Sigmoid colon (tissue), 7 donors: ENCODE measurements around the gene NFKB1. TPM values are rescaled to one million over a fixed set of nuclear protein-coding genes. Genes with fewer than 3 reads are reported as not detected.
A peak's percentile ranks its signal among the peaks of the same experiment; 100 is the strongest.
"Not testable (repeated sequence)": the region's sequence is repeated elsewhere in the genome, so short reads cannot be mapped to it uniquely, and the experiment has no call there.

ENCODE experiments used
- DNase-seq: peaks from one replicate; pipeline ENCODE4 v3.0.0-alpha.2; 2019
- H3K27ac ChIP-seq, 4 donors: fragments of 200-600 bp; sonication (generic); one replicate each; pipeline ENCODE4 v1.5.1; 2016 to 2019; ENCODE audit warnings: mild to moderate bottlenecking in 1 of 4
- H3K27me3 ChIP-seq, 3 donors: fragments of 200-600 bp; sonication (generic); one replicate each; pipeline ENCODE4 v1.5.1; 2019; ENCODE audit warnings: mild to moderate bottlenecking in 1 of 3
- H3K36me3 ChIP-seq, 4 donors: fragments of 200-600 bp; sonication (generic); one replicate each; pipeline ENCODE4 v1.5.1; 2016 to 2019
- H3K4me1 ChIP-seq, 4 donors: fragments of 200-600 bp; sonication (generic); one replicate each; pipeline ENCODE4 v1.5.1; 2017 to 2019
- H3K4me3 ChIP-seq, 4 donors: fragments of 200-600 bp; sonication (generic); one replicate each; pipeline ENCODE4 v1.5.1; 2017 to 2019; ENCODE audit warnings: mild to moderate bottlenecking in 2 of 4, moderate library complexity in 1 of 4
- H3K9me3 ChIP-seq, 4 donors: fragments of 200-600 bp in 3 of 4; sonication (generic) in 3 of 4; one replicate each; pipeline versions ENCODE4 v1.5.1 to v1.6.1; 2013 to 2019
- EP300 ChIP-seq, 4 donors: sonication (generic); formaldehyde crosslinking; IDR thresholded peaks; one replicate each; pipeline ENCODE4 v1.6.1; 2017; ENCODE audit warnings: antibody characterized with exemption in 4 of 4
- POLR2A ChIP-seq, 2 donors: fragments of 450-650 bp; IDR thresholded peaks; one replicate each; pipeline ENCODE4 v1.6.1; 2016; ENCODE audit warnings: antibody characterized with exemption in 2 of 2, mild to moderate bottlenecking in 2 of 2, moderate library complexity in 2 of 2
- POLR2AphosphoS5 ChIP-seq, 4 donors: sonication (generic); formaldehyde crosslinking; IDR thresholded peaks; one replicate each; pipeline ENCODE4 v1.6.1; 2017; ENCODE audit warnings: antibody characterized with exemption in 4 of 4
- WGBS, 2 donors: extraction: QIAGEN DNeasy Blood & Tissue Kit; methylation state at CpG; one replicate each; pipeline ENCODE4 v1.1.7; 2013; 5-methylcytosine and 5-hydroxymethylcytosine counted together
- intact Hi-C: fragments of 100-400 bp; cut with DNase I; formaldehyde crosslinking; loops from one replicate; pipeline ENCODE4 v1.15.1; 2023
- polyA plus RNA-seq, 3 donors: library from polyadenylated mRNA; stranded (reverse); fragments of 200-250 nt; gene quantifications; one replicate each; pipeline ENCODE4 v1.2.3, GENCODE V29; 2013
- total RNA-seq, 4 donors: library from RNA; depleted of rRNA; stranded (reverse); fragments of >200 nt; gene quantifications; one replicate each; pipeline ENCODE4 v1.1.0, GENCODE V29; 2016
- TF ChIP-seq, protein P1 (sequence below), 4 experiments: fragments of 450-650 bp in 3 of 4; fragments of 200-600 bp in 1 of 4; IDR thresholded peaks; one replicate each; pipeline ENCODE4 v1.5.1; 2016 to 2019; ENCODE audit warnings: antibody characterized with exemption in 4 of 4, mild to moderate bottlenecking in 3 of 4, moderate library complexity in 2 of 4
- donor health status: healthy with polysubstance abuse.
- donor health status: Bipolar disorder and iron deficiency.
- donor health status: healthy.

Gene NFKB1
- total and polyA plus RNA-seq, 7 donors = 19.2 to 29.8 (median 27.0) TPM

DNA sequence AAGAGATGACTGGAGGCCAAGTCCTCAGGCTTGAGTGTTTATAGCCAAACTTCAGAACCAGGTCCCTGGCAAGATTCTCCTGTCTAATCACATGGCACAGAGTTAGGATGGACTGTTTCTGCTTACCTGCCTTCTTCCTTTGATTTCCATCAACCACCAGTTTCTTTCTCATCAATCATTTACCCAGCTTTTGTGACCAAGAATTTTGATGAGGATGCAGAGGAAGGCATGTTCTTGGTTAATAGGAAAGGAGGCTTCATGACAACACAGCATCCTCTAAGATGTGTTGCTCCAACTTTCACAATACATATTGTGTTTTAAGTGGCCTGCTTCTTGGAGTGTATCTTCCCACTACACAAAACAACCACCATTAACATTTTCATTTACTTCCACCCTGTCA is 65.3 kb downstream of the NFKB1 start:
- intact Hi-C loops = no loop called here
- H3K9me3 ChIP-seq = no peaks in the 10 kb centered on the region
- no peak for DNase-seq

DNA sequence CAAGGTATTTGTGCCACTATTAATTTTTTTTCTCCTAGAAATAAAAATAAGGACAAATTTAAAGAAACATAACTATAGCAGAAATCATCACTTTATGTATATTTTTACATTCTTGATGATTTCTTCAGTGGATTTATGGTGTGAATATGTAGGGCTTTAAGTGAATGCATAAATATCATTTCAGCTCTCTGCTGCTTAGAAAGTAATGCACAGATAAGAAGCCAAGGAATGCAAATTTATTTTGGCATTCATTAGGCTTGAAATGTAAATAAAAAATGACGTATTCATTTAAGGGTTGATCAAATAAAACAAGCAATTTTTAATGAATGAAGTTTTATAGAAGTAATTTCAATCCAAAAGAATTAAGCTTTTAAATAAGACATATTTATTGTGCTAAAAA is 66.3 kb downstream of the NFKB1 start:
- WGBS, 2 donors = 66 to 75% methylated on average over 1 of the region's 1 CpG
- H3K27ac ChIP-seq = no peak overlapping the region
- H3K27me3 ChIP-seq = no peaks in the 10 kb centered on the region
- intact Hi-C loops = no loop called here
- peaks cover 0 to 10% (median 3%) of the 10 kb centered on the region in 4 donors for H3K4me1 ChIP-seq
- TF ChIP-seq POLR2AphosphoS5 (IDR thresholded peaks at IDR 0.05) (no peak), POLR2A (IDR thresholded peaks at IDR 0.05) (no peak), EP300 (IDR thresholded peaks at IDR 0.05) (no peak)
- TF ChIP-seq, protein P1, sequence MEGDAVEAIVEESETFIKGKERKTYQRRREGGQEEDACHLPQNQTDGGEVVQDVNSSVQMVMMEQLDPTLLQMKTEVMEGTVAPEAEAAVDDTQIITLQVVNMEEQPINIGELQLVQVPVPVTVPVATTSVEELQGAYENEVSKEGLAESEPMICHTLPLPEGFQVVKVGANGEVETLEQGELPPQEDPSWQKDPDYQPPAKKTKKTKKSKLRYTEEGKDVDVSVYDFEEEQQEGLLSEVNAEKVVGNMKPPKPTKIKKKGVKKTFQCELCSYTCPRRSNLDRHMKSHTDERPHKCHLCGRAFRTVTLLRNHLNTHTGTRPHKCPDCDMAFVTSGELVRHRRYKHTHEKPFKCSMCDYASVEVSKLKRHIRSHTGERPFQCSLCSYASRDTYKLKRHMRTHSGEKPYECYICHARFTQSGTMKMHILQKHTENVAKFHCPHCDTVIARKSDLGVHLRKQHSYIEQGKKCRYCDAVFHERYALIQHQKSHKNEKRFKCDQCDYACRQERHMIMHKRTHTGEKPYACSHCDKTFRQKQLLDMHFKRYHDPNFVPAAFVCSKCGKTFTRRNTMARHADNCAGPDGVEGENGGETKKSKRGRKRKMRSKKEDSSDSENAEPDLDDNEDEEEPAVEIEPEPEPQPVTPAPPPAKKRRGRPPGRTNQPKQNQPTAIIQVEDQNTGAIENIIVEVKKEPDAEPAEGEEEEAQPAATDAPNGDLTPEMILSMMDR (IDR thresholded peaks at IDR 0.05) = no peak
- no peak for DNase-seq
- no peaks in the 10 kb centered on the region for H3K9me3 ChIP-seq
- H3K36me3 ChIP-seq = peaks cover 0 to 10% (median 0%) of the 10 kb centered on the region in 4 donors
- H3K4me3 ChIP-seq = no peak overlapping the region

More for the DNA sequence above, 65.3 kb downstream of the NFKB1 start:
- H3K27ac ChIP-seq = no peak overlapping the region
- H3K36me3 ChIP-seq = peaks cover 0 to 10% (median 0%) of the 10 kb centered on the region in 4 donors
- no peaks in the 10 kb centered on the region for H3K27me3 ChIP-seq
- H3K4me3 ChIP-seq = no peak overlapping the region
- TF ChIP-seq, protein P1 (IDR thresholded peaks at IDR 0.05) = no peak
- TF ChIP-seq POLR2AphosphoS5 (IDR thresholded peaks at IDR 0.05) = no peak
- TF ChIP-seq POLR2A (IDR thresholded peaks at IDR 0.05) = no peak
- no peak for TF ChIP-seq EP300 (IDR thresholded peaks at IDR 0.05)
- H3K4me1 ChIP-seq = peaks cover 0 to 12% (median 5%) of the 10 kb centered on the region in 4 donors

DNA sequence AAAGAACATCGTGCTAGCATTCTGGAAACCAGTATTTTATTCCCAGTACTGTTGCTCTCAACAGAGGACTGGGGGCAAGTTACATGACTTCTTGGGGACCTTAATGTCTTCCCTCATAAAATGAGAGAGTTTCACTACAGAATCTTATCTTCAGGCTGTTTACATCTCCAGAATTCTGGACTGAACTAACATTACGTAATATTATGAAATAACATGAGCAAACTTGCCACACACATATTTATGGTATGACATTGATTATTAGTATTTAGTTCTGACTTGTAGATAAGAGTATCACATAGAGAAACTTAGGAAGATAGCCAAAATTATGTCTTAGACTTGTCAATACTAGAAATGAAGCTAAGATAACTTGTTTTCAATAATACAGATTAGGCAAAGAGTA is 68.0 kb downstream of the NFKB1 start:
- no peaks in the 10 kb centered on the region for H3K27me3 ChIP-seq
- no peaks in the 10 kb centered on the region for H3K9me3 ChIP-seq
- peaks cover 0 to 10% (median 0%) of the 10 kb centered on the region in 4 donors for H3K36me3 ChIP-seq
- intact Hi-C loops = no loop called here
- no peak for DNase-seq
- no peak overlapping the region for H3K4me3 ChIP-seq
- peak overlapping the region in 1 of 4 donors; percentile 9 for H3K27ac ChIP-seq
- peaks cover 0 to 10% (median 3%) of the 10 kb centered on the region in 4 donors for H3K4me1 ChIP-seq
- 88% methylated on average over 2 of the region's 2 CpGs for WGBS, 2 donors
- TF ChIP-seq EP300 (IDR thresholded peaks at IDR 0.05) (no peak), POLR2AphosphoS5 (IDR thresholded peaks at IDR 0.05) (peak in 1 of 4 donors; percentile 10), POLR2A (IDR thresholded peaks at IDR 0.05) (no peak)
- TF ChIP-seq, protein P1 (IDR thresholded peaks at IDR 0.05) = no peak

DNA sequence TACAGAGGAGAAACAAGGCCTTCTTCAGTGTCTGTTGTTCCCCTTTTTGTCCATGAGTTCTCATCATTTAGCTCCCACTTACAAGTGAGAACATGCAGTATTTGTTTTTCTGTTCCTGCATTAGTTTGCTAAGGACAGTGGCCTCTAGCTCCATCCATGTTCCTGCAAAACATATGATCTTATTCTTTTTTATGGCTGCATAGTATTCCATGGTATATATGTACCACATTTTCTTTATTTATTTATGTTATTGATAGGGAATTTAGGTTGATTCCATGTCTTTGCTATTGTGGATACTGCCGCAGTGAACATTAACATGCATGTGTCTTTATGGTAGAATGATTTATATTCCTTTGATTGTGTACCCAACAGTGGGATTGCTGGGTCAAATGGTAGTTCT is 69.1 kb downstream of the NFKB1 start:
- H3K4me3 ChIP-seq, H3K9me3 ChIP-seq, DNase-seq, H3K27me3 ChIP-seq, intact Hi-C loops, H3K27ac ChIP-seq: not testable (repeated sequence)
- 95 to 97% methylated on average over 1 of the region's 1 CpG for WGBS, 2 donors
- H3K36me3 ChIP-seq = peaks cover 0 to 10% (median 0%) of the 10 kb centered on the region in 4 donors
- H3K4me1 ChIP-seq = peaks cover 0 to 13% (median 3%) of the 10 kb centered on the region in 4 donors

DNA sequence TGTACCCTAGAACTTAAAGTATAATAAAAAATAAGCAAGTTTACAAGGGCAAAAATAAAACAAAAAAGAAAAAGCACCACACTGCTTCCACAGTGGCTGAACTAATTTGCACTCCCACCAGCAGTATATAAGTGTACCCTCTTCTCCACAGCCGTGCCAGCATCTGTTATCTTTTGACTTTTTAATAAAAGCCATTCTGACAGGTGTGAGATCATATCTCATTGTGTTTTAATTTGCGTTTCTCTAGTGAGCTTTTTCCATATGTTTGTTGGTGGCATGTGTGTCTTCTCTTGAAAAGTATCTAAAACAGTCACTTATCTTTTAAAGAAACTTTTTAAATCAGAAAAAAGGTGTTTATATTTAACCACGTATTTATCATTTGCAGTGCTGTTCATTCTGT is 71.3 kb downstream of the NFKB1 start:
- 87 to 93% methylated on average over 3 of the region's 3 CpGs for WGBS, 2 donors
- intact Hi-C loops = no loop called here
- H3K9me3 ChIP-seq = no peaks in the 10 kb centered on the region
- H3K27ac ChIP-seq = no peak overlapping the region
- H3K27me3 ChIP-seq = no peaks in the 10 kb centered on the region
- no peak overlapping the region for H3K4me3 ChIP-seq
- H3K4me1 ChIP-seq = peaks cover 0 to 3% (median 0%) of the 10 kb centered on the region in 4 donors
- H3K36me3 ChIP-seq = peaks cover 0 to 15% (median 0%) of the 10 kb centered on the region in 4 donors
- no peak for DNase-seq
- no peak for TF ChIP-seq POLR2A (IDR thresholded peaks at IDR 0.05)
- no peak for TF ChIP-seq POLR2AphosphoS5 (IDR thresholded peaks at IDR 0.05)
- TF ChIP-seq, protein P1 (IDR thresholded peaks at IDR 0.05) = no peak
- no peak for TF ChIP-seq EP300 (IDR thresholded peaks at IDR 0.05)
